GM12891 (cell line): Measurements from ENCODE around the gene KIF24.

Experiments used
- PAX5 ChIP-seq: IDR thresholded peaks from 2 replicates; pipeline ENCODE4 v1.6.1; 2011; ENCODE audit warnings: low read length, moderate library complexity, mild to moderate bottlenecking; ENCODE audit not compliant: insufficient read depth, severe bottlenecking
- POLR2A ChIP-seq: IDR thresholded peaks from 2 replicates; pipeline ENCODE4 v1.6.1; 2011; ENCODE audit warnings: low read depth, low read length, control low read depth
- POLR2AphosphoS5 ChIP-seq: IDR thresholded peaks from 2 replicates; pipeline ENCODE4 v1.6.1; 2011; ENCODE audit warnings: low read depth, low read length, control low read depth
- POU2F2 ChIP-seq: IDR thresholded peaks from 2 replicates; pipeline ENCODE4 v1.6.1; 2011; ENCODE audit warnings: low read depth, mild to moderate bottlenecking, control low read depth, low read length, moderate library complexity
- SPI1 ChIP-seq: IDR thresholded peaks from 2 replicates; pipeline ENCODE4 v1.6.1; 2011; ENCODE audit warnings: low read depth, low read length, control low read depth
- TAF1 ChIP-seq: IDR thresholded peaks from 2 replicates; pipeline ENCODE4 v1.6.1; 2011; ENCODE audit warnings: low read depth, low read length, control low read depth

- TF ChIP-seq TAF1 (no peak), POLR2AphosphoS5 (no peak), POLR2A (no peak), POU2F2 (no peak), PAX5 (no peak), SPI1 (no peak)
These were observed 38.0 kb downstream of the KIF24 start for GRCh38 chr9:34291023-34291422.
